Calu3 (cell line): ENCODE results near the gene MGST2. TPM values are rescaled to one million over a fixed set of nuclear protein-coding genes. Genes with fewer than 3 reads are reported as not detected.

Experiments
- BruUV-seq: library from RNA; stranded (reverse); fragments of 400-500 nt; replicated peaks from 2 replicates; lab custom pipeline; 2021; lab: Mats Ljungman, UMichigan
- CTCF ChIA-PET: fragments of 300-600 bp; sonication (Branson Sonifier 250); formaldehyde crosslinking; loops from one replicate; lab custom pipeline; 2022; ENCODE audit warnings: antibody characterized with exemption; lab: Charles Lee
- DNase-seq: peaks from one replicate; pipeline ENCODE4 v3.0.0; 2022
- H3K27ac Mint-ChIP-seq: one replicate; pipeline ENCODE4 v1.8.0; 2022; ENCODE audit warnings: mixed read lengths; ENCODE audit not compliant: unreplicated experiment
- H3K27me3 Mint-ChIP-seq: one replicate; pipeline ENCODE4 v1.8.0; 2022; ENCODE audit warnings: mixed read lengths; ENCODE audit not compliant: unreplicated experiment
- H3K36me3 Mint-ChIP-seq: one replicate; pipeline ENCODE4 v1.8.0; 2022; ENCODE audit warnings: mild to moderate bottlenecking, moderate library complexity, mixed read lengths; ENCODE audit not compliant: insufficient read depth, unreplicated experiment
- H3K4me1 Mint-ChIP-seq: one replicate; pipeline ENCODE4 v1.8.0; 2022; ENCODE audit warnings: mild to moderate bottlenecking, low read depth, mixed read lengths; ENCODE audit not compliant: unreplicated experiment
- H3K4me3 Mint-ChIP-seq: one replicate; pipeline ENCODE4 v1.8.0; 2022; ENCODE audit warnings: mild to moderate bottlenecking, low read depth, moderate library complexity, mixed read lengths; ENCODE audit not compliant: unreplicated experiment
- H3K9me3 Mint-ChIP-seq: one replicate; pipeline ENCODE4 v1.8.0; 2022; ENCODE audit warnings: low read depth, mixed read lengths; ENCODE audit not compliant: unreplicated experiment
- intact Hi-C: fragments of 100-400 bp; cut with micrococcal nuclease; formaldehyde crosslinking; loops from one replicate; pipeline ENCODE4 v1.10.0; 2022; ENCODE audit not compliant: unreplicated experiment
- total RNA-seq: library from RNA; stranded (reverse); gene quantifications from 2 replicates; pipeline ENCODE4 v1.2.3, GENCODE V29; 2022
- TF ChIP-seq, protein P1 (sequence below): fragments of 200-600 bp; IDR thresholded peaks from one replicate; pipeline ENCODE4 v1.8.0; 2022; ENCODE audit warnings: antibody characterized with exemption; ENCODE audit not compliant: unreplicated experiment

Gene MGST2
- total RNA-seq, 1 experiment from 2014 or later = 31.9 TPM

GRCh38 chr4:139736274-139736660, 70.6 kb downstream of the MGST2 start:
- no peaks in the 10 kb centered on the region for H3K9me3 Mint-ChIP-seq
- H3K4me3 Mint-ChIP-seq = no peak overlapping the region
- peaks cover 9% of the 10 kb centered on the region for H3K4me1 Mint-ChIP-seq
- H3K27me3 Mint-ChIP-seq = no peaks in the 10 kb centered on the region
- no peak for DNase-seq
- CTCF ChIA-PET = interaction anchor here (0.6 kb wide), 1 partner anchor 322 kb away, joined by 3 read pairs; no protein-coding TSS in a partner anchor
- no TSS peak for BruUV-seq
- TF ChIP-seq, protein P1, sequence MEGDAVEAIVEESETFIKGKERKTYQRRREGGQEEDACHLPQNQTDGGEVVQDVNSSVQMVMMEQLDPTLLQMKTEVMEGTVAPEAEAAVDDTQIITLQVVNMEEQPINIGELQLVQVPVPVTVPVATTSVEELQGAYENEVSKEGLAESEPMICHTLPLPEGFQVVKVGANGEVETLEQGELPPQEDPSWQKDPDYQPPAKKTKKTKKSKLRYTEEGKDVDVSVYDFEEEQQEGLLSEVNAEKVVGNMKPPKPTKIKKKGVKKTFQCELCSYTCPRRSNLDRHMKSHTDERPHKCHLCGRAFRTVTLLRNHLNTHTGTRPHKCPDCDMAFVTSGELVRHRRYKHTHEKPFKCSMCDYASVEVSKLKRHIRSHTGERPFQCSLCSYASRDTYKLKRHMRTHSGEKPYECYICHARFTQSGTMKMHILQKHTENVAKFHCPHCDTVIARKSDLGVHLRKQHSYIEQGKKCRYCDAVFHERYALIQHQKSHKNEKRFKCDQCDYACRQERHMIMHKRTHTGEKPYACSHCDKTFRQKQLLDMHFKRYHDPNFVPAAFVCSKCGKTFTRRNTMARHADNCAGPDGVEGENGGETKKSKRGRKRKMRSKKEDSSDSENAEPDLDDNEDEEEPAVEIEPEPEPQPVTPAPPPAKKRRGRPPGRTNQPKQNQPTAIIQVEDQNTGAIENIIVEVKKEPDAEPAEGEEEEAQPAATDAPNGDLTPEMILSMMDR = no peak
- no peak overlapping the region for H3K27ac Mint-ChIP-seq
- no peaks in the 10 kb centered on the region for H3K36me3 Mint-ChIP-seq
- intact Hi-C loops = loop anchor here (10.0 kb wide), 2 partner anchors 519 to 589 kb away; no protein-coding TSS in a partner anchor

GRCh38 chr4:139736661-139737060, 71.0 kb downstream of the MGST2 start:
- Mint-ChIP-seq H3K4me1 (peaks cover 9% of the 10 kb centered on the region), H3K27ac (no peak overlapping the region), H3K36me3 (no peaks in the 10 kb centered on the region), H3K4me3 (no peak overlapping the region), H3K27me3 (no peaks in the 10 kb centered on the region), H3K9me3 (no peaks in the 10 kb centered on the region)
- intact Hi-C loops = loop anchor here (10.0 kb wide), 2 partner anchors 518 to 588 kb away; no protein-coding TSS in a partner anchor
- no TSS peak for BruUV-seq
- no peak for DNase-seq
- TF ChIP-seq, protein P1 = no peak
- CTCF ChIA-PET = interaction anchor here (0.6 kb wide), 1 partner anchor 322 kb away, joined by 3 read pairs; no protein-coding TSS in a partner anchor

- no peaks in the 10 kb centered on the region for H3K27me3 Mint-ChIP-seq
- H3K36me3 Mint-ChIP-seq = no peaks in the 10 kb centered on the region
- intact Hi-C loops = loop anchor here (10.0 kb wide), 2 partner anchors 516 to 586 kb away; no protein-coding TSS in a partner anchor
- no peaks in the 10 kb centered on the region for H3K9me3 Mint-ChIP-seq
- H3K4me3 Mint-ChIP-seq = no peak overlapping the region
- CTCF ChIA-PET = interaction anchor here (0.6 kb wide), 1 partner anchor 514 kb away, joined by 3 read pairs; no protein-coding TSS in a partner anchor
- peaks cover 9% of the 10 kb centered on the region for H3K4me1 Mint-ChIP-seq
- TF ChIP-seq, protein P1 = no peak
- H3K27ac Mint-ChIP-seq = no peak overlapping the region
- no TSS peak for BruUV-seq
- DNase-seq = no peak
These were observed 73.4 kb downstream of the MGST2 start for GRCh38 chr4:139738846-139739613.

- H3K27ac Mint-ChIP-seq = peak overlapping the region; percentile 48
- H3K9me3 Mint-ChIP-seq = no peaks in the 10 kb centered on the region
- BruUV-seq = no TSS peak
- no peaks in the 10 kb centered on the region for H3K36me3 Mint-ChIP-seq
- TF ChIP-seq, protein P1 = no peak
- H3K4me3 Mint-ChIP-seq = no peak overlapping the region
- intact Hi-C loops = no loop called here
- peaks cover 9% of the 10 kb centered on the region for H3K4me1 Mint-ChIP-seq
- CTCF ChIA-PET = no interaction called here
- no peak for DNase-seq
- H3K27me3 Mint-ChIP-seq = no peaks in the 10 kb centered on the region
These were observed 74.5 kb downstream of the MGST2 start for GRCh38 chr4:139740121-139740520.
